ENCODE data around the gene PADI4. TPM values are rescaled to one million over a fixed set of nuclear protein-coding genes. Genes with fewer than 3 reads are reported as not detected.

PADI4 gene
- total and polyA plus RNA-seq, 4 donors, result 0.32 to 6.1 (median 0.90) TPM

GRCh38 chr1:17295292-17295691 lies 12.7 kb upstream of the PADI4 start:
- DNase-seq (ENCODE audit: low spot score), result no peak
- Histone ChIP-seq H3K27ac (ENCODE audit: low read depth in 1 of 2, low read length in 2 of 2) (no peak overlapping the region), H3K36me3 (ENCODE audit: control insufficient read depth in 4 of 4, insufficient read depth in 3 of 4, low read depth in 1 of 4, low read length in 3 of 4) (no peaks in the 10 kb centered on the region), H3K9me3 (ENCODE audit: control insufficient read depth in 4 of 4, low read length in 3 of 4) (no peaks in the 10 kb centered on the region), H3K4me1 (ENCODE audit: control insufficient read depth in 4 of 4, insufficient read depth in 4 of 4, low read length in 3 of 4) (no peaks in the 10 kb centered on the region), H3K27me3 (ENCODE audit: control insufficient read depth in 4 of 4, insufficient read depth in 4 of 4, low read length in 3 of 4) (peaks cover 0 to 10% (median 0%) of the 10 kb centered on the region in 4 donors), H3K4me3 (ENCODE audit: low read depth in 1 of 3, low read length in 3 of 3) (no peak overlapping the region), H3K9ac (ENCODE audit: low read depth in 1 of 2, low read length in 2 of 2) (no peak overlapping the region)
- no peak for TF ChIP-seq REST (IDR thresholded peaks at IDR 0.05)
- no peak for TF ChIP-seq NR2F2 (IDR thresholded peaks at IDR 0.05)
- TF ChIP-seq HNF4G (IDR thresholded peaks at IDR 0.05), result no peak
- TF ChIP-seq CTCF (IDR thresholded peaks at IDR 0.05; ENCODE audit: low read depth, low read length, missing input control), result no peak
- no peak for TF ChIP-seq ZBTB33 (IDR thresholded peaks at IDR 0.05)
- TF ChIP-seq GABPA (IDR thresholded peaks at IDR 0.05 in 1 of 2, conservative IDR thresholded peaks at IDR 0.05 in 1 of 2), result no peak
- TF ChIP-seq ATF3 (IDR thresholded peaks at IDR 0.05), result no peak
- TF ChIP-seq JUND (IDR thresholded peaks at IDR 0.05), result no peak
- no peak for TF ChIP-seq RAD21 (IDR thresholded peaks at IDR 0.05)
- TF ChIP-seq RXRA (IDR thresholded peaks at IDR 0.05), result no peak
- no peak for TF ChIP-seq EGR1 (IDR thresholded peaks at IDR 0.05; ENCODE audit: low read depth in 2 of 2)
- TF ChIP-seq MAX (IDR thresholded peaks at IDR 0.05), result no peak
- TF ChIP-seq HNF4A (conservative IDR thresholded peaks at IDR 0.05), result no peak
- TF ChIP-seq SP1 (IDR thresholded peaks at IDR 0.05), result no peak
- WGBS, result 74% methylated on average over 4 of the region's 4 CpGs

- no peaks in the 10 kb centered on the region for H3K4me1 ChIP-seq (ENCODE audit: control insufficient read depth in 4 of 4, insufficient read depth in 4 of 4, low read length in 3 of 4)
Observed at GRCh38 chr1:17296086-17296485, 11.9 kb upstream of the PADI4 start.

More at GRCh38 chr1:17296086-17296485, 11.9 kb upstream of the PADI4 start:
- Histone ChIP-seq H3K27me3 (ENCODE audit: control insufficient read depth in 4 of 4, insufficient read depth in 4 of 4, low read length in 3 of 4) (peaks cover 0 to 6% (median 0%) of the 10 kb centered on the region in 4 donors), H3K4me3 (ENCODE audit: low read depth in 1 of 3, low read length in 3 of 3) (no peak overlapping the region), H3K36me3 (ENCODE audit: control insufficient read depth in 4 of 4, insufficient read depth in 3 of 4, low read depth in 1 of 4, low read length in 3 of 4) (no peaks in the 10 kb centered on the region), H3K9me3 (ENCODE audit: control insufficient read depth in 4 of 4, low read length in 3 of 4) (no peaks in the 10 kb centered on the region), H3K9ac (ENCODE audit: low read depth in 1 of 2, low read length in 2 of 2) (no peak overlapping the region), H3K27ac (ENCODE audit: low read depth in 1 of 2, low read length in 2 of 2) (no peak overlapping the region)
- TF ChIP-seq HNF4A (conservative IDR thresholded peaks at IDR 0.05), result no peak
- TF ChIP-seq RXRA (IDR thresholded peaks at IDR 0.05), result no peak
- no peak for TF ChIP-seq TAF1 (conservative IDR thresholded peaks at IDR 0.05)
- TF ChIP-seq CTCF (IDR thresholded peaks at IDR 0.05; ENCODE audit: low read depth, low read length, missing input control), result no peak
- no peak for TF ChIP-seq JUND (IDR thresholded peaks at IDR 0.05)
- TF ChIP-seq SP1 (IDR thresholded peaks at IDR 0.05), result no peak
- TF ChIP-seq NR2F2 (IDR thresholded peaks at IDR 0.05), result no peak
- no peak for TF ChIP-seq ATF3 (IDR thresholded peaks at IDR 0.05)
- TF ChIP-seq YY1 (IDR thresholded peaks at IDR 0.05), result no peak
- no peak for TF ChIP-seq EGR1 (IDR thresholded peaks at IDR 0.05; ENCODE audit: low read depth in 2 of 2)
- WGBS, result 82% methylated on average over 5 of the region's 5 CpGs
- DNase-seq (ENCODE audit: low spot score), result no peak
